ENCODE data around the gene EPB41L3.
"Not testable (repeated sequence)": the region's sequence is repeated elsewhere in the genome, so short reads cannot be mapped to it uniquely, and the experiment has no call there.

EPB41L3 gene

DNA sequence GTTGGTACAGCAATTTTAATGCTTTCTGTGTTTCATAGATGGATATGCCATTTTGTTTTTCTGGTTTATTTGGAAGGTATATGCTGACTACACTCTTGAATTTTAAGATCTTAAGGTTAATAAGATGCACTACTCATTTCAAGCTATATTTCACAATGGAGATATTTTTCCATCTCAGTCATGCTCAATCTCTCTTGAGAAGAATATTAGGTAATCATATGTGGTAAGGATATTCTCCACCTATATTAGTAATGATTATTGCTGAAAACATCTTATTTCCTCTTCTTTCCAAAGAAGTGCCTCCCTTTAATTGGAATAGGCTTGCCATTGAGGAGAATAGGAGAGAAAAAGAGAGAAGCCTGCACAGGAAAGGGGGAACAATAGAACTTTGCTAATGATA is 40.1 kb downstream of the EPB41L3 start:
- no peak for TF ChIP-seq CTCF (IDR thresholded peaks at IDR 0.05)
- no peak for DNase-seq (ENCODE audit: low spot score)
- Histone ChIP-seq H3K27ac (no peak overlapping the region), H3K4me3 (no peak overlapping the region)

GRCh38 chr18:5500158-5500939 is 43.4 kb downstream of the EPB41L3 start:
- H3K4me3 ChIP-seq, result no peak overlapping the region
- H3K27ac ChIP-seq, result no peak overlapping the region
- no peak for TF ChIP-seq CTCF (IDR thresholded peaks at IDR 0.05)
- no peak for DNase-seq (ENCODE audit: low spot score)

GRCh38 chr18:5498452-5498851 is 45.3 kb downstream of the EPB41L3 start:
- no peak for TF ChIP-seq CTCF (IDR thresholded peaks at IDR 0.05)
- no peak for DNase-seq (ENCODE audit: low spot score)
- H3K27ac ChIP-seq, result no peak overlapping the region
- no peak overlapping the region for H3K4me3 ChIP-seq

GRCh38 chr18:5496305-5496704 is 47.5 kb downstream of the EPB41L3 start:
- Histone ChIP-seq H3K27ac (no peak overlapping the region), H3K4me3 (no peak overlapping the region)
- no peak for TF ChIP-seq CTCF (IDR thresholded peaks at IDR 0.05)
- no peak for DNase-seq (ENCODE audit: low spot score)

DNA sequence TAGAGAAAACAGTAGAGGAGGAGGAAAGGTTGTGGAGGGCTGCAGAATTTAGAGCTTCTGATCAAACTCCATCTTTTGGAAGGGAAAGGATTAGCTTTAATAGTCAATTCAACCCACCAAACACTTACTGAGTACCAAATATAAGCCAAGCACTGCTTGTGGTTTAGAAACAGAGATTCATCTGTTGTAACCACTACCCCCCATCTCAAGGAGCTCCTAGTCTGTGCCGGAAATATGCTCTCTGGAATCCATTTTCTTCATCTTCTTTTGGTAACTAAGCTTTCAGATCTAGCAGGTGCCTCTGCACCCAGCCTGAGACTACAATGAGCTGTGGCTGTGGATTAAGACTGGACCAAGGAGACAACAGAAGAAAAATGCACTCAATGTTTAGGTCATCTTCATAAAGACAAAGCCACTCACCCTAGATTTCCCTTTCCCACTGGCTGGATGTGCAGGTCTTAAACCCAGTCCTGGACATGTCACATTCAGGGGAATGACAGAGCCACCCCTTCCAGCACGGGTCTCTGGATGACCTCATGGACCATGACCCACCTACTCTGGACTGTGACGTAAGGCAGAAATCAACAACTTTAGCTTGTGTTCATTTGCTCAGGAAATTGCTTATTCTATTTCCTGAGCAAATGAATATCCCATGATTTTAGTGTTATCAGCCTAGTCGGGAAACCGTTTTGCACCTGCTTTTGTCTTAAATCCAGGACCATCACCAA is 52.9 kb downstream of the EPB41L3 start:
- Histone ChIP-seq H3K27ac (no peak overlapping the region), H3K4me3 (no peak overlapping the region)
- TF ChIP-seq CTCF (IDR thresholded peaks at IDR 0.05), result no peak
- no peak for DNase-seq (ENCODE audit: low spot score)

DNA sequence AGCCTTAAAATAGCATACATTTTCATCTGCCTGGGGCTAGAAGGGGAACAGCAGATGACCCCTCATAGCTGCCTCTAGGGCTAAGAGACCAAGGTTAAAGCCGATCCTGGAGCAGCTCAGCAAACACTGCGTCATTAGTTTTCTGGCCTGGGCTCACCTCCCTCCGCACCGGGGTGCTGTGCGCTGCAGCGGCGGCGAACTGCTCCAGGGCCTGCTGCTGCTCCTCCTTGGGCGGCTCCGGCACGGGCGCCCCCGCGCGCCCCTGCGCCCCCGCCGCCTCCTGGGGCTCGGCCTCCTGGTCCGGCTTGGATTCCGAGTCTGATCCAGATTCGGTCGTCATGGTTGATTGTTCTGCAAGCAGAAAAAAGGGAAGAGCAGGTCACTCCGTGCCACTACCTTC is 55.0 kb downstream of the EPB41L3 start:
- Histone ChIP-seq H3K4me3 (peak overlapping the region; percentile 28), H3K27ac (no peak overlapping the region)
- TF ChIP-seq CTCF (IDR thresholded peaks at IDR 0.05), result no peak
- no peak for DNase-seq (ENCODE audit: low spot score)

DNA sequence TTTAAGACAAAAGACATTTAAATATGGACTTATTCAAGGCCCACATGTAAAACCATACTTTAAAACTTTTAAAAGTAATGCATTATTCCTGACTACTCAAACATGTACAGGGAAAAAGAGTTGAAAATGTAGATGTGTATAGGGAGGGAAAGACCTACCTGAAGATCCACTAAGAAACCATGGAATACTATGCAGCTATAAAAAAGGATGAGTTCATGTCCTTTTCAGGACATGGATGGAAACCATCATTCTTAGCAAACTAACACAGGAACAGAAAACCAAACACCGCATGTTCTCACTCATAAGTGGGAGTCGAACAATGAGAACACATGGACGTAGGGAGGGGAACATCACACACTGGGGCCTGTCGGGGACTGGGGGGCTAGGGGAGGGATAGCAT is 55.8 kb downstream of the EPB41L3 start:
- H3K4me3 ChIP-seq; H3K27ac ChIP-seq; DNase-seq (ENCODE audit: low spot score): not testable (repeated sequence)
